Calu3 (cell line): ENCODE results near the gene WASF2. TPM values are rescaled to one million over a fixed set of nuclear protein-coding genes. Genes with fewer than 3 reads are reported as not detected.

ENCODE experiments used
- BruUV-seq: library from RNA; stranded (reverse); fragments of 400-500 nt; replicated peaks from 2 replicates; lab custom pipeline; 2021; lab: Mats Ljungman, UMichigan
- CTCF ChIA-PET: fragments of 300-600 bp; sonication (Branson Sonifier 250); formaldehyde crosslinking; loops from one replicate; lab custom pipeline; 2022; ENCODE audit warnings: antibody characterized with exemption; lab: Charles Lee
- DNase-seq: peaks from one replicate; pipeline ENCODE4 v3.0.0; 2022
- H3K27ac Mint-ChIP-seq: one replicate; pipeline ENCODE4 v1.8.0; 2022; ENCODE audit warnings: mixed read lengths; ENCODE audit not compliant: unreplicated experiment
- H3K27me3 Mint-ChIP-seq: one replicate; pipeline ENCODE4 v1.8.0; 2022; ENCODE audit warnings: mixed read lengths; ENCODE audit not compliant: unreplicated experiment
- H3K36me3 Mint-ChIP-seq: one replicate; pipeline ENCODE4 v1.8.0; 2022; ENCODE audit warnings: mild to moderate bottlenecking, moderate library complexity, mixed read lengths; ENCODE audit not compliant: insufficient read depth, unreplicated experiment
- H3K4me1 Mint-ChIP-seq: one replicate; pipeline ENCODE4 v1.8.0; 2022; ENCODE audit warnings: mild to moderate bottlenecking, low read depth, mixed read lengths; ENCODE audit not compliant: unreplicated experiment
- H3K4me3 Mint-ChIP-seq: one replicate; pipeline ENCODE4 v1.8.0; 2022; ENCODE audit warnings: mild to moderate bottlenecking, low read depth, moderate library complexity, mixed read lengths; ENCODE audit not compliant: unreplicated experiment
- H3K9me3 Mint-ChIP-seq: one replicate; pipeline ENCODE4 v1.8.0; 2022; ENCODE audit warnings: low read depth, mixed read lengths; ENCODE audit not compliant: unreplicated experiment
- intact Hi-C: fragments of 100-400 bp; cut with micrococcal nuclease; formaldehyde crosslinking; loops from one replicate; pipeline ENCODE4 v1.10.0; 2022; ENCODE audit not compliant: unreplicated experiment
- total RNA-seq: library from RNA; stranded (reverse); gene quantifications from 2 replicates; pipeline ENCODE4 v1.2.3, GENCODE V29; 2022
- TF ChIP-seq, protein P1 (sequence below): fragments of 200-600 bp; IDR thresholded peaks from one replicate; pipeline ENCODE4 v1.8.0; 2022; ENCODE audit warnings: antibody characterized with exemption; ENCODE audit not compliant: unreplicated experiment

The WASF2 gene
- total RNA-seq, 1 experiment from 2014 or later, result 79.5 TPM

DNA sequence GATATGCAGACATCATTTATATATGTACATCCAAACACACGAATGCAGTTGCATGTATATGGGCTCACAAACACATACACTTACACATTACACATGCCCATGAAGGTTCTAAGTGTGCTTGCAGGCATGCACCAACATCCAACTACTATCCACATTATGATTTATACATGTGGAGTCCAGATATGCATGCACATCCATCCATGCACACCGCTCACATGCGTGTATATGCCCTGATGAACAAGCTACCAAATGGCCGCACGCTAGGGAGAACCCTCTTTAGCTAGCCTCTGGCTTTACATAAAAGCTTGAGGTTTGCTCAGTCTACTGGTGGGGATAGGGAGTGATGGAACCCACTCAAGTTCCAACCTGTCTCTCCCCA, 89.0 kb downstream of the WASF2 start:
- intact Hi-C loops, result loop anchor here (5.0 kb wide), 1 partner anchor 206 kb away; no protein-coding TSS in a partner anchor
- no peak overlapping the region for H3K27ac Mint-ChIP-seq
- no peaks in the 10 kb centered on the region for H3K27me3 Mint-ChIP-seq
- BruUV-seq, result no TSS peak
- H3K4me1 Mint-ChIP-seq, result no peaks in the 10 kb centered on the region
- no peak overlapping the region for H3K4me3 Mint-ChIP-seq
- H3K9me3 Mint-ChIP-seq, result no peaks in the 10 kb centered on the region
- H3K36me3 Mint-ChIP-seq, result peaks cover 20% of the 10 kb centered on the region
- TF ChIP-seq, protein P1, sequence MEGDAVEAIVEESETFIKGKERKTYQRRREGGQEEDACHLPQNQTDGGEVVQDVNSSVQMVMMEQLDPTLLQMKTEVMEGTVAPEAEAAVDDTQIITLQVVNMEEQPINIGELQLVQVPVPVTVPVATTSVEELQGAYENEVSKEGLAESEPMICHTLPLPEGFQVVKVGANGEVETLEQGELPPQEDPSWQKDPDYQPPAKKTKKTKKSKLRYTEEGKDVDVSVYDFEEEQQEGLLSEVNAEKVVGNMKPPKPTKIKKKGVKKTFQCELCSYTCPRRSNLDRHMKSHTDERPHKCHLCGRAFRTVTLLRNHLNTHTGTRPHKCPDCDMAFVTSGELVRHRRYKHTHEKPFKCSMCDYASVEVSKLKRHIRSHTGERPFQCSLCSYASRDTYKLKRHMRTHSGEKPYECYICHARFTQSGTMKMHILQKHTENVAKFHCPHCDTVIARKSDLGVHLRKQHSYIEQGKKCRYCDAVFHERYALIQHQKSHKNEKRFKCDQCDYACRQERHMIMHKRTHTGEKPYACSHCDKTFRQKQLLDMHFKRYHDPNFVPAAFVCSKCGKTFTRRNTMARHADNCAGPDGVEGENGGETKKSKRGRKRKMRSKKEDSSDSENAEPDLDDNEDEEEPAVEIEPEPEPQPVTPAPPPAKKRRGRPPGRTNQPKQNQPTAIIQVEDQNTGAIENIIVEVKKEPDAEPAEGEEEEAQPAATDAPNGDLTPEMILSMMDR, result no peak
- no peak for DNase-seq
- CTCF ChIA-PET, result interaction anchor here (0.5 kb wide), 1 partner anchor 9 kb away, joined by 5 read pairs; the partner anchor contains the start of gene GPR3

GRCh38 chr1:27400082-27400962, 89.6 kb downstream of the WASF2 start:
- H3K27me3 Mint-ChIP-seq, result no peaks in the 10 kb centered on the region
- H3K4me3 Mint-ChIP-seq, result no peak overlapping the region
- H3K27ac Mint-ChIP-seq, result no peak overlapping the region
- CTCF ChIA-PET, result no interaction called here
- no peaks in the 10 kb centered on the region for H3K4me1 Mint-ChIP-seq
- DNase-seq, result no peak
- H3K36me3 Mint-ChIP-seq, result peaks cover 20% of the 10 kb centered on the region
- intact Hi-C loops, result loop anchor here (5.0 kb wide), 1 partner anchor 207 kb away; no protein-coding TSS in a partner anchor
- no TSS peak for BruUV-seq
- TF ChIP-seq, protein P1, result no peak
- H3K9me3 Mint-ChIP-seq, result no peaks in the 10 kb centered on the region

DNA sequence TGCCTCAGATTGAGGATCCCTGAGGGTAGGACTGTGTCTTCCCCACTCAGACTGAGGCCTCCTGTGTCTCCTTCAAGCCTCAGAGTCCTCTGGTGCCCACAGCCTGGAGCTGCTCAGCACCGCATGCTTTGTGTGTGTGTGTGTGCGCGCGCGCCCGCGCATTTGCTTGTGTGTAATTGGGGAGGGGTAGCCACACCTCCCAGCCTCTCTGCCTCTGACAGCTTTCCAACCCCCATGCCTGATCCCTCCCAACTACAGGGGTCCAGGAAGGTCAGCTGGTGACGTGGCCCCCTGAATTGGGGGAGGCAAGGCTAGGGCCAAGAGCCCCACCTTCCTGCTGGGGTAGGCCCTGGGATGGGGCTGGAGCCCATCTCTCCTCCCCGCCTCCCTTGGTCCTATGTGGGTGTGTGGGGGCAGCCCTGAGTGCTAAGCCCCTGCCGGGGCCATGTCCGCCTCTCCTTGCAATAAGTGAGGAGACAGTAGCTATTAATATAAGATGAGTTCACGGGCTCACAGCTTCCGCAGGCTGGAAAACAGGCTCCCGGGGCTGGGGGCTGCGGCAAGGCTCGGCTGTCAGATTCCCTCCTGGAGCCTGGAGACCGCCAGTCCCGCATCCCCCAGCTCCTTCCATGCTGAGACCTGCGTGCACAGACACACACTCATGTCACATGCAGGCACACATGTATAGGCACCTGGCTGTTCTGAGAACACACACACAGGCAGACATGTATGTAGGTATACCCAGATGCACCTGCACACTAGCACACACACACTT, 90.5 kb downstream of the WASF2 start:
- intact Hi-C loops, result loop anchor here (5.0 kb wide), 1 partner anchor 208 kb away; no protein-coding TSS in a partner anchor
- TF ChIP-seq, protein P1, result no peak
- Mint-ChIP-seq H3K27ac (no peak overlapping the region), H3K9me3 (no peaks in the 10 kb centered on the region), H3K4me1 (no peaks in the 10 kb centered on the region), H3K4me3 (no peak overlapping the region), H3K27me3 (no peaks in the 10 kb centered on the region), H3K36me3 (peaks cover 20% of the 10 kb centered on the region)
- CTCF ChIA-PET, result interaction anchor here (1.2 kb wide), 1 partner anchor 103 kb away, joined by 3 read pairs; no protein-coding TSS in a partner anchor
- no peak for DNase-seq
- no TSS peak for BruUV-seq

DNA sequence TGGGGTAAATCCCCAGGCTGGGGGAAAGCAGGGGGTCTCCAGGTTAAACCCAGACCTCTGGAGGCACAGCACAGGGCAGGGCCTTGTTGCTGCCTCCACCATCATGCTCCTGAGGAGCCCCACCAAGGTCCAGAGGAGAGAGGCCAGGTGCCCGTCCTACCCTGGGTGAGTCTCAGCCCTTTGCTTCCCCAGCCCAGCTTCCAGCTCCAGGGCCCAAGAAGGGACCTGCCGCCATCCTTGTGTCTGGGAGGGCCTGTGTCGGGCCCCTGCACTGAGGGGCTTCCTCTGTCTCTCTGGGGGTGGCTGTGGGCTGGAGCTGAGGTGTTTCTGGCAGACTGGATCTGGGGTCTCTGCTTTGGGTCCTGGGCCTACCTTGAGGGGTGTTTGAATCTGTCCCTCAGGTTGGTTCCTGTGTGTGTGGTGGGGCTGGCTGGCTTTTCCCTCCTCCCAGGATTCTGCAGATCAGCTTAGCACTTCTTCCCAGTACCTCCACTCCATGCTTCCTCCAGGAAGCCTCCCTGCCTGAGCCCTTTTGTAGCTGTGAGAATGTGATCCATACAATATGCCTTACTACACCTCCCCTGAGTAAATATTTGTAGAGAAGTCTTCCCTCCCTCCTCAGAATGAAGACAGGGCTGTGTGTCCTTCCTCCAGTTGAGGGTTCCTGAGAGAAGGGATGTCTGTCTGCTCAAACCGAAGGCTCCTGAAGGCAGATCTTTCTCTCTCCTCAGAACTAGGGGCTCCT, 91.4 kb downstream of the WASF2 start:
- intact Hi-C loops, result no loop called here
- no peak for DNase-seq
- no peaks in the 10 kb centered on the region for H3K9me3 Mint-ChIP-seq
- H3K27me3 Mint-ChIP-seq, result no peaks in the 10 kb centered on the region
- H3K4me3 Mint-ChIP-seq, result no peak overlapping the region
- BruUV-seq, result no TSS peak
- TF ChIP-seq, protein P1, result no peak
- no peak overlapping the region for H3K27ac Mint-ChIP-seq
- peaks cover 20% of the 10 kb centered on the region for H3K36me3 Mint-ChIP-seq
- CTCF ChIA-PET, result interaction anchor here (0.7 to 1.2 kb wide), 2 partner anchors 102 to 321 kb away, joined by 3 read pairs; no protein-coding TSS in a partner anchor
- H3K4me1 Mint-ChIP-seq, result no peaks in the 10 kb centered on the region
